K562 (cell line): ENCODE data around the gene TUBA4B. TPM values are rescaled to one million over a fixed set of nuclear protein-coding genes. Genes with fewer than 3 reads are reported as not detected.

ENCODE experiments used
- ATAC-seq: fragments of 200-7000 bp; cut with Tn5 transposase; 3 replicates; pipeline ENCODE4 v1.9.1; 2020; ENCODE audit warnings: moderate library complexity
- BruUV-seq: library from RNA; stranded (reverse); fragments of 400-500 nt; replicated peaks from 2 replicates; lab custom pipeline; 2021; lab: Mats Ljungman, UMichigan
- CTCF ChIA-PET: fragments of 300-600 bp; formaldehyde crosslinking; extraction: SDS; loops from one replicate; lab custom pipeline; 2021; ENCODE audit warnings: low intra/inter-chr PET ratio; lab: Yijun Ruan, JAX
- POLR2A ChIA-PET: fragments of 300-600, 350-650 bp; sonication (Branson Sonifier 250); formaldehyde crosslinking; extraction: SDS; loops from one replicate; lab custom pipeline; 2021; ENCODE audit warnings: antibody characterized with exemption, inconsistent platforms; lab: Yijun Ruan, JAX
- DNase-seq, 4 experiments: peaks; one replicate each; pipeline versions ENCODE4 v3.0.0 to v3.0.0-alpha.2; 2011 to 2018; ENCODE audit warnings: low spot score in 3 of 4, mixed read lengths in 3 of 4; ENCODE audit errors: extremely low read depth in 1 of 4
- FAIRE-seq: peaks from 2 replicates; lab custom pipeline; 2011; peaks lifted over from hg19 to GRCh38; lab: Jason Lieb, UNC
- H2AFZ ChIP-seq: 2 replicates; pipeline ENCODE4 v1.6.0; 2011; ENCODE audit warnings: low read depth, low read length, control low read depth, inconsistent platforms
- H3K27ac ChIP-seq: fragments of 200-600 bp; 3 replicates; pipeline ENCODE4 v1.8.0; 2011; ENCODE audit warnings: low read depth, mild to moderate bottlenecking, control low read depth, inconsistent platforms, low read length, moderate library complexity, mixed read lengths; ENCODE audit errors: extremely low read depth
- H3K27me3 ChIP-seq, 2 experiments: fragments of 300-600 bp in 1 of 2; 2 replicates in 1 of 2; 3 replicates in 1 of 2; pipeline versions ENCODE4 v1.6.0 to v1.8.0; 2011; ENCODE audit warnings: inconsistent platforms in 2 of 2, low read length in 2 of 2, mild to moderate bottlenecking in 1 of 2, mixed read lengths in 1 of 2, moderate library complexity in 1 of 2; ENCODE audit not compliant: control insufficient read depth in 2 of 2, insufficient read depth in 2 of 2
- H3K36me3 ChIP-seq: fragments of 300-600 bp; 3 replicates; pipeline ENCODE4 v1.8.0; 2011; ENCODE audit warnings: mild to moderate bottlenecking, low read length, inconsistent platforms; ENCODE audit not compliant: control insufficient read depth, insufficient read depth
- H3K4me1 ChIP-seq, 2 experiments: fragments of 200-600 bp in 1 of 2; replicated peaks in 1 of 2; 2 replicates in 1 of 2; 3 replicates in 1 of 2; pipeline versions ENCODE4 v1.5.1 to v1.8.0; 2011; ENCODE audit warnings: inconsistent platforms in 2 of 2, low read length in 2 of 2, mild to moderate bottlenecking in 1 of 2, mixed read lengths in 1 of 2, moderate library complexity in 1 of 2; ENCODE audit not compliant: control insufficient read depth in 2 of 2, insufficient read depth in 2 of 2
- H3K4me2 ChIP-seq: 2 replicates; pipeline ENCODE4 v1.6.1; 2011; ENCODE audit warnings: low read length, control low read depth, inconsistent platforms, mixed read lengths; ENCODE audit not compliant: insufficient read depth
- H3K4me3 ChIP-seq: fragments of 200-600 bp; sonication (generic), shearing (Covaris generic); 2 replicates; pipeline ENCODE4 v1.5.1; 2016; ENCODE audit warnings: control low read depth, inconsistent platforms
- H3K79me2 ChIP-seq: fragments of 200-600 bp; 3 replicates; pipeline ENCODE4 v1.8.0; 2011; ENCODE audit warnings: low read length, inconsistent platforms; ENCODE audit not compliant: control insufficient read depth, insufficient read depth
- H3K9ac ChIP-seq, 2 experiments: 2 replicates each; pipeline versions ENCODE4 v1.6.0 to v1.6.1; 2011; ENCODE audit warnings: low read depth in 2 of 2, low read length in 2 of 2, control low read depth in 1 of 2, inconsistent platforms in 1 of 2, mild to moderate bottlenecking in 1 of 2, mixed read lengths in 1 of 2; ENCODE audit not compliant: insufficient read depth in 1 of 2
- H3K9me1 ChIP-seq: one replicate; pipeline ENCODE4 v1.6.0; 2011; ENCODE audit warnings: inconsistent platforms, mild to moderate bottlenecking, low read length, moderate library complexity; ENCODE audit not compliant: control insufficient read depth, insufficient read depth
- H3K9me3 ChIP-seq: replicated peaks from 2 replicates; pipeline ENCODE4 v1.5.1; 2011; ENCODE audit warnings: low read depth, low read length, inconsistent platforms; ENCODE audit not compliant: control insufficient read depth, insufficient read depth
- H4K20me1 ChIP-seq: replicated peaks from 2 replicates; pipeline ENCODE4 v1.6.1; 2011; ENCODE audit warnings: low read length, inconsistent platforms, mixed read lengths; ENCODE audit not compliant: control insufficient read depth, insufficient read depth
- BRCA1 ChIP-seq, 2 experiments: fragments of 450-650 bp in 1 of 2; sonication (generic) in 1 of 2; formaldehyde crosslinking in 1 of 2; IDR thresholded peaks; 2 replicates each; pipeline versions ENCODE4 v1.5.0 to v1.6.1; 2017 to 2020; ENCODE audit warnings: mild to moderate bottlenecking in 1 of 2, missing genetic modification reagents in 1 of 2
- EP400 ChIP-seq: fragments of 450-650 bp; IDR thresholded peaks from 2 replicates; pipeline ENCODE4 v1.6.1; 2017; ENCODE audit warnings: antibody characterized with exemption, mild to moderate bottlenecking, moderate library complexity
- KAT7 ChIP-seq: sonication (generic); formaldehyde crosslinking; IDR thresholded peaks from 2 replicates; pipeline ENCODE4 v1.8.0; 2022; ENCODE audit warnings: missing genetic modification reagents, mild to moderate bottlenecking, borderline replicate concordance
- MTA3 ChIP-seq: fragments of 450-650 bp; formaldehyde crosslinking; IDR thresholded peaks from 2 replicates; pipeline ENCODE4 v1.6.1; 2017; ENCODE audit warnings: mild to moderate bottlenecking, borderline replicate concordance
- PHB ChIP-seq: fragments of 250-450 bp; sonication (Bioruptor Pico); IDR thresholded peaks from 2 replicates; pipeline ENCODE4 v1.5.0; 2021
- TEAD1 ChIP-seq, 2 experiments: fragments of 450-650 bp in 1 of 2; sonication (generic) in 1 of 2; formaldehyde crosslinking; IDR thresholded peaks; 2 replicates each; pipeline versions ENCODE4 v1.4.0 to v1.8.0; 2020 to 2022; ENCODE audit warnings: mild to moderate bottlenecking in 2 of 2, missing genetic modification reagents in 1 of 2
- ZC3H11A ChIP-seq: IDR thresholded peaks from 2 replicates; pipeline ENCODE4 v1.6.1; 2012; ENCODE audit warnings: low read depth, low read length, improper control_type of control experiment
- ZNF639 ChIP-seq, 2 experiments: fragments of 200-800 bp in 1 of 2; sonication (Bioruptor generic) in 1 of 2; sonication (generic) in 1 of 2; formaldehyde crosslinking in 1 of 2; IDR thresholded peaks in 1 of 2; conservative IDR thresholded peaks in 1 of 2; 2 replicates each; pipeline versions ENCODE4 v1.5.0 to v1.6.1; 2016 to 2020; ENCODE audit warnings: missing compliant biosample characterization in 1 of 2, missing genetic modification characterization in 1 of 2, missing genetic modification reagents in 1 of 2
- WGBS: fragments of 100-300 bp; shearing (Covaris generic); methylation state at CpG from one replicate; pipeline ENCODE4 v1.1.6; 2016; ENCODE audit warnings: low coverage, mixed read lengths; ENCODE audit not compliant: insufficient coverage; ENCODE audit errors: missing lambda C conversion rate; 5-methylcytosine and 5-hydroxymethylcytosine counted together
- in situ Hi-C: fragments of 300-500 bp; cut with MboI; formaldehyde crosslinking; loops from 4 replicates; pipeline ENCODE4 v1.15.0; 2018; ENCODE audit warnings: inconsistent platforms, mixed read lengths
- intact Hi-C: fragments of 100-400 bp; cut with micrococcal nuclease; formaldehyde crosslinking; loops from 2 replicates; pipeline ENCODE4 v1.14.2; 2022
- polyA plus RNA-seq, 8 experiments: library from polyadenylated mRNA; depleted of rRNA in 4 of 8; stranded (reverse) in 5 of 8; unstranded in 3 of 8; fragments of >200 nt; fragmentation: Nextera tagmentation in 2 of 8; fragmentation: Illumina TruSeq in 1 of 8; extraction: Ambion mirVana in 2 of 8; extraction: Trizol in 1 of 8; gene quantifications; 2 replicates each; pipeline versions ENCODE4 v1.2.1 to v1.2.3, GENCODE V29; 2011 to 2014; ENCODE audit warnings: inconsistent platforms in 1 of 8, missing spikeins in 1 of 8
- total RNA-seq, 7 experiments: library from RNA; depleted of rRNA in 6 of 7; stranded (reverse); fragments of >200 nt in 6 of 7; fragmentation: Illumina TruSeq in 2 of 7; extraction: Trizol in 2 of 7; gene quantifications; 2 replicates each; pipeline versions ENCODE4 v1.2.1 to v1.2.3, GENCODE V29; 2011 to 2021; ENCODE audit warnings: low replicate concordance in 1 of 7
- TF ChIP-seq, protein P1 (sequence below): fragments of 450-650 bp; conservative IDR thresholded peaks from 2 replicates; pipeline ENCODE4 v1.6.1; 2016; ENCODE audit warnings: missing genetic modification characterization, low read depth, mild to moderate bottlenecking, control low read depth, missing compliant biosample characterization
- TF ChIP-seq, protein P2 (sequence below): fragments of 150-350 bp; IDR thresholded peaks from 2 replicates; pipeline ENCODE4 v1.6.1; 2014; ENCODE audit warnings: low read depth, mild to moderate bottlenecking, low read length, borderline replicate concordance

The TUBA4B gene
- total and polyA plus RNA-seq, 9 of the 15 experiments (the other 6 are each of a cell fraction or from before 2014, with no cell fraction given), result 0.04 TPM; not detected in 8

DNA sequence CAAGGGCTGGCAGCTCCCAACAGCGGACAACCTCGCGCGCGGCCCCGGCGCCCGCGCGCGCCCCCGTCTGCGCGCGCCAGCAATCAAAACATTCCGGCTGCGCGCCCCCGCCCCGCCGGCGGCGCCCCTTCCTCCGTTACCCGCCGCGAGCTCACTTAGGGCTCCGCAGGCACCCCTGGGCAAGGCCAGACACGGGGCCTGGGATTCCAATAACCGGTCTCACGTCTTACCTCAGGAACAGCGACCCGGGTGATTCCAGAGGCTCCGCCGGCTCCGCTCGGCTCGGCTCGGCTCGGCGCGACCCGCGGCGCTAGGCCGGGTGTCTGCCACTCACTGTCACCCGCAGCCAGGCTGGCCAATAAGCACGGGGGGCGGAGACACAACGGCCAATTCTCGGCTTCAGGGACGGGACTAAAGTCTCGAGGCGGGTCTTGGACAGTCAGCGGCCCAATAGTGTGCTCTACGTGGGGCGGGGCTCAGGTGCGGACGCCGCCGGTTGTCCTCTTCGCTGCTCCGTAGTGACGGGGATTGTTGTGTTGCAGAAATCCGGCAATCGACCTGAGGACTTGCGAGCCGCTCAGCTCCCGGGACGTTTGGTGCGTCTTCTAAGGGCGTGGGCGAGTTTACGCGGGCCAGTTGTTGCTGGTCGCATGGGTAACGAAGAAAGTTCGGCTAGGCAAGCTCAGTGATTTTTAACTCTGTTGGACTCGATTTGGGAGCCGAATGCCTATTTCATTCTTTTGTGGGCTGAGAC, 23.6 kb upstream of the TUBA4B start, which contains the start of the genes ANKZF1 and ATG9A:
ANKZF1 (plus strand) TSS at position 502 of the 754 bp plus-strand sequence. CDS start 452 bp downstream, outside the sequence.
ATG9A (minus strand) TSS at position 332 of the 754 bp plus-strand sequence. CDS start 1,612 bp downstream, outside the sequence.
- CTCF ChIA-PET, result no interaction called here
- FAIRE-seq, result peak; percentile 99
- peak; percentile 84 to 97 (median 90) for DNase-seq
- POLR2A ChIA-PET, result interaction anchor here (0.6 to 2.1 kb wide), 11 partner anchors 8 to 59 kb away, joined by 3 to 12 read pairs (median 5); partner anchors contain the start of genes ABCB6, GLB1L, STK16 and ZFAND2B
- Histone ChIP-seq H3K4me1 (peaks cover 13 to 16% of the 10 kb centered on the region in 2 experiments; a peak in 4 of 5 replicates), H3K9ac (peak within 1 kb of the TSS; percentile 96 to 97), H3K9me3 (no peaks in the 10 kb centered on the region), H3K4me3 (peak within 1 kb of the TSS; percentile 90), H4K20me1 (no peaks in the 10 kb centered on the region), H3K9me1 (no peaks in the 10 kb centered on the region), H3K27me3 (no peaks in the 10 kb centered on the region), H3K36me3 (peaks cover 61% of the 10 kb centered on the region), H3K79me2 (peaks cover 52% of the 10 kb centered on the region), H3K27ac (peak within 1 kb of the TSS; percentile 90), H3K4me2 (peak within 1 kb of the TSS; percentile 98), H2AFZ (peak within 1 kb of the TSS; percentile 91)
- ATAC-seq, result peak; percentile 98
- intact Hi-C loops, result loop anchor here (1.0 to 5.0 kb wide), 4 partner anchors 11 to 68 kb away; partner anchors contain the start of genes ABCB6, GLB1L, STK16 and ZFAND2B
- in situ Hi-C loops, result no loop called here
- WGBS, result under 1% methylated on average over 49 of the region's 80 CpGs
- no TSS peak for BruUV-seq
- TF ChIP-seq TEAD1 (CRISPR knock-in tag; IDR thresholded peaks at IDR 0.05) (peak in 1 of 2 experiments; percentile 71; a peak in 1 of 4 replicates), ZC3H11A (no peak), KAT7 (CRISPR knock-in tag) (0 out of 2 replicates have a peak, but pooled peaks have one; percentile 60), BRCA1 (IDR thresholded peaks at IDR 0.05) (no peak), BRCA1 (CRISPR knock-in tag; IDR thresholded peaks at IDR 0.05) (no peak), ZNF639 (CRISPR knock-in tag; conservative IDR thresholded peaks at IDR 0.05 in 1 of 2, IDR thresholded peaks at IDR 0.05 in 1 of 2) (peak in 1 of 2 experiments; percentile 83; a peak in 2 of 4 replicates), PHB (CRISPR knock-in tag) (no peak), EP400 (peak; percentile 73), MTA3 (peak; percentile 98)
- TF ChIP-seq, protein P1, sequence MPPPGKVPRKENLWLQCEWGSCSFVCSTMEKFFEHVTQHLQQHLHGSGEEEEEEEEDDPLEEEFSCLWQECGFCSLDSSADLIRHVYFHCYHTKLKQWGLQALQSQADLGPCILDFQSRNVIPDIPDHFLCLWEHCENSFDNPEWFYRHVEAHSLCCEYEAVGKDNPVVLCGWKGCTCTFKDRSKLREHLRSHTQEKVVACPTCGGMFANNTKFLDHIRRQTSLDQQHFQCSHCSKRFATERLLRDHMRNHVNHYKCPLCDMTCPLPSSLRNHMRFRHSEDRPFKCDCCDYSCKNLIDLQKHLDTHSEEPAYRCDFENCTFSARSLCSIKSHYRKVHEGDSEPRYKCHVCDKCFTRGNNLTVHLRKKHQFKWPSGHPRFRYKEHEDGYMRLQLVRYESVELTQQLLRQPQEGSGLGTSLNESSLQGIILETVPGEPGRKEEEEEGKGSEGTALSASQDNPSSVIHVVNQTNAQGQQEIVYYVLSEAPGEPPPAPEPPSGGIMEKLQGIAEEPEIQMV (tag), result no peak
- TF ChIP-seq, protein P2, sequence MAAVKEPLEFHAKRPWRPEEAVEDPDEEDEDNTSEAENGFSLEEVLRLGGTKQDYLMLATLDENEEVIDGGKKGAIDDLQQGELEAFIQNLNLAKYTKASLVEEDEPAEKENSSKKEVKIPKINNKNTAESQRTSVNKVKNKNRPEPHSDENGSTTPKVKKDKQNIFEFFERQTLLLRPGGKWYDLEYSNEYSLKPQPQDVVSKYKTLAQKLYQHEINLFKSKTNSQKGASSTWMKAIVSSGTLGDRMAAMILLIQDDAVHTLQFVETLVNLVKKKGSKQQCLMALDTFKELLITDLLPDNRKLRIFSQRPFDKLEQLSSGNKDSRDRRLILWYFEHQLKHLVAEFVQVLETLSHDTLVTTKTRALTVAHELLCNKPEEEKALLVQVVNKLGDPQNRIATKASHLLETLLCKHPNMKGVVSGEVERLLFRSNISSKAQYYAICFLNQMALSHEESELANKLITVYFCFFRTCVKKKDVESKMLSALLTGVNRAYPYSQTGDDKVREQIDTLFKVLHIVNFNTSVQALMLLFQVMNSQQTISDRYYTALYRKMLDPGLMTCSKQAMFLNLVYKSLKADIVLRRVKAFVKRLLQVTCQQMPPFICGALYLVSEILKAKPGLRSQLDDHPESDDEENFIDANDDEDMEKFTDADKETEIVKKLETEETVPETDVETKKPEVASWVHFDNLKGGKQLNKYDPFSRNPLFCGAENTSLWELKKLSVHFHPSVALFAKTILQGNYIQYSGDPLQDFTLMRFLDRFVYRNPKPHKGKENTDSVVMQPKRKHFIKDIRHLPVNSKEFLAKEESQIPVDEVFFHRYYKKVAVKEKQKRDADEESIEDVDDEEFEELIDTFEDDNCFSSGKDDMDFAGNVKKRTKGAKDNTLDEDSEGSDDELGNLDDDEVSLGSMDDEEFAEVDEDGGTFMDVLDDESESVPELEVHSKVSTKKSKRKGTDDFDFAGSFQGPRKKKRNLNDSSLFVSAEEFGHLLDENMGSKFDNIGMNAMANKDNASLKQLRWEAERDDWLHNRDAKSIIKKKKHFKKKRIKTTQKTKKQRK, result peak; percentile 88; the same call in 1 of the 2 replicates
